GM23338 (cell line): ENCODE data around the gene UGT1A10. TPM values are rescaled to one million over a fixed set of nuclear protein-coding genes. Genes with fewer than 3 reads are reported as not detected.

Experiments
- ATAC-seq: fragments of 200-7000 bp; cut with Tn5 transposase; 3 replicates; pipeline ENCODE4 v1.9.1; 2020
- DNase-seq: peaks from one replicate; pipeline ENCODE4 v3.0.0-alpha.2; 2015; ENCODE audit warnings: low spot score
- H2AFZ ChIP-seq: fragments of 200-600 bp; sonication (generic); 2 replicates; pipeline ENCODE4 v1.8.0; 2016; ENCODE audit warnings: antibody characterized with exemption, mild to moderate bottlenecking, moderate library complexity
- H3F3A ChIP-seq: fragments of 200-600 bp; sonication (generic); replicated peaks from 2 replicates; pipeline ENCODE4 v1.8.0; 2017; ENCODE audit warnings: antibody characterized with exemption, mixed run types, low read depth
- H3K27ac ChIP-seq: fragments of 200-600 bp; sonication (generic); 2 replicates; pipeline ENCODE4 v1.6.1; 2016; ENCODE audit warnings: low read depth
- H3K27me3 ChIP-seq: fragments of 200-600 bp; sonication (generic); 2 replicates; pipeline ENCODE4 v1.8.0; 2016; ENCODE audit warnings: mild to moderate bottlenecking, mixed run types, moderate library complexity; ENCODE audit not compliant: insufficient read depth
- H3K36me3 ChIP-seq: fragments of 200-600 bp; sonication (generic); 2 replicates; pipeline ENCODE4 v1.8.0; 2016; ENCODE audit warnings: mild to moderate bottlenecking; ENCODE audit not compliant: insufficient read depth
- H3K4me1 ChIP-seq: fragments of 200-600 bp; sonication (generic); 2 replicates; pipeline ENCODE4 v1.8.0; 2016; ENCODE audit warnings: mild to moderate bottlenecking, moderate library complexity; ENCODE audit not compliant: insufficient read depth
- H3K4me2 ChIP-seq: fragments of 200-600 bp; sonication (generic); 2 replicates; pipeline ENCODE4 v1.7.1; 2017; ENCODE audit warnings: mixed run types
- H3K4me3 ChIP-seq: fragments of 200-600 bp; sonication (generic); 2 replicates; pipeline ENCODE4 v1.6.1; 2016; ENCODE audit warnings: mixed run types
- H3K79me2 ChIP-seq: fragments of 200-600 bp; sonication (generic); replicated peaks from 2 replicates; pipeline ENCODE4 v1.8.0; 2017; ENCODE audit warnings: mild to moderate bottlenecking; ENCODE audit not compliant: insufficient read depth
- H3K9me2 ChIP-seq: fragments of 200-600 bp; sonication (generic); 2 replicates; pipeline ENCODE4 v1.8.0; 2017; ENCODE audit not compliant: insufficient read depth
- H4K20me1 ChIP-seq: fragments of 200-600 bp; sonication (generic); replicated peaks from 2 replicates; pipeline ENCODE4 v1.8.0; 2017; ENCODE audit warnings: mild to moderate bottlenecking; ENCODE audit not compliant: insufficient read depth
- H3K27ac Mint-ChIP-seq: 2 replicates; pipeline ENCODE4 v1.8.0; 2020; ENCODE audit warnings: inconsistent platforms, mild to moderate bottlenecking, moderate library complexity, mixed read lengths
- H3K27me3 Mint-ChIP-seq: 3 replicates; pipeline ENCODE4 v1.8.0; 2022; ENCODE audit warnings: low read depth, mild to moderate bottlenecking, moderate library complexity, mixed read lengths, inconsistent platforms; ENCODE audit not compliant: insufficient read depth, poor library complexity
- H3K36me3 Mint-ChIP-seq: 3 replicates; pipeline ENCODE4 v1.8.0; 2021; ENCODE audit warnings: low read depth, mild to moderate bottlenecking, inconsistent platforms, moderate library complexity, mixed read lengths
- H3K4me1 Mint-ChIP-seq: 3 replicates; pipeline ENCODE4 v1.8.0; 2020; ENCODE audit warnings: mild to moderate bottlenecking, inconsistent platforms, mixed read lengths
- H3K4me3 Mint-ChIP-seq: 3 replicates; pipeline ENCODE4 v1.8.0; 2021; ENCODE audit warnings: moderate library complexity, mild to moderate bottlenecking, inconsistent platforms, mixed read lengths
- H3K9me3 Mint-ChIP-seq: 3 replicates; pipeline ENCODE4 v1.8.0; 2020; ENCODE audit warnings: moderate library complexity, mild to moderate bottlenecking, inconsistent platforms, mixed read lengths
- CREB1 ChIP-seq: fragments of 250-450 bp; sonication (Bioruptor Pico); IDR thresholded peaks from 2 replicates; pipeline ENCODE4 v1.5.0; 2020; ENCODE audit warnings: low read depth, mild to moderate bottlenecking, moderate library complexity
- CTCF ChIP-seq, 2 experiments: fragments of 200-600 bp in 1 of 2; sonication (generic) in 1 of 2; conservative IDR thresholded peaks; 2 replicates each; pipeline versions ENCODE4 v1.5.1 to v1.6.1; 2016 to 2017; ENCODE audit warnings: antibody characterized with exemption in 2 of 2, low read depth in 2 of 2, mild to moderate bottlenecking in 2 of 2, moderate library complexity in 1 of 2
- ETS1 ChIP-seq: IDR thresholded peaks from 2 replicates; pipeline ENCODE4 v1.6.1; 2016; ENCODE audit warnings: antibody characterized with exemption
- EZH2 ChIP-seq: fragments of 200-600 bp; sonication (generic); IDR thresholded peaks from one replicate; pipeline ENCODE4 v1.8.0; 2017; ENCODE audit warnings: antibody characterized with exemption, mild to moderate bottlenecking, low read depth; ENCODE audit not compliant: unreplicated experiment
- JUNB ChIP-seq: IDR thresholded peaks from one replicate; pipeline ENCODE4 v1.6.1; 2016; ENCODE audit warnings: antibody characterized with exemption; ENCODE audit not compliant: unreplicated experiment
- POLR2AphosphoS5 ChIP-seq: IDR thresholded peaks from 2 replicates; pipeline ENCODE4 v1.6.1; 2016; ENCODE audit warnings: antibody characterized with exemption, low read depth
- REST ChIP-seq: IDR thresholded peaks from one replicate; pipeline ENCODE4 v1.6.1; 2018; ENCODE audit warnings: antibody characterized with exemption; ENCODE audit not compliant: unreplicated experiment
- STAT1 ChIP-seq: IDR thresholded peaks from one replicate; pipeline ENCODE4 v1.6.1; 2016; ENCODE audit warnings: antibody characterized with exemption; ENCODE audit not compliant: unreplicated experiment
- ZNF114 ChIP-seq: fragments of 250-450 bp; sonication (Bioruptor Pico); IDR thresholded peaks from 2 replicates; pipeline ENCODE4 v1.5.0; 2020; ENCODE audit warnings: mild to moderate bottlenecking, moderate library complexity
- ZNF331 ChIP-seq: fragments of 250-450 bp; sonication (Bioruptor Pico); IDR thresholded peaks from 2 replicates; pipeline ENCODE4 v1.5.0; 2020; ENCODE audit warnings: low read depth, mild to moderate bottlenecking, moderate library complexity
- ZNF462 ChIP-seq: fragments of 250-450 bp; sonication (Bioruptor Pico); IDR thresholded peaks from 2 replicates; pipeline ENCODE4 v1.5.0; 2020; ENCODE audit warnings: mild to moderate bottlenecking, moderate library complexity
- polyA plus RNA-seq: library from polyadenylated mRNA; unstranded; fragments of >200 nt; fragmentation: Nextera tagmentation; extraction: Ambion mirVana; gene quantifications from 2 replicates; pipeline ENCODE4 v1.2.1, GENCODE V29; 2016
- total RNA-seq: library from RNA; depleted of rRNA; stranded (reverse); fragments of >200 nt; shearing (Covaris generic); gene quantifications from 2 replicates; pipeline ENCODE4 v1.2.3, GENCODE V29; 2014

UGT1A10 gene
- total and polyA plus RNA-seq, 2 experiments from 2014 or later, result not detected

GRCh38 chr2:233822101-233822771 lies 186.0 kb downstream of the UGT1A10 start:
- H3K27ac Mint-ChIP-seq, result no peak overlapping the region

More at GRCh38 chr2:233822101-233822771, 186.0 kb downstream of the UGT1A10 start:
- Histone ChIP-seq H3K27ac (no peak overlapping the region), H3K27me3 (no peaks in the 10 kb centered on the region), H4K20me1 (no peaks in the 10 kb centered on the region), H3K4me2 (no peak overlapping the region), H3K79me2 (no peaks in the 10 kb centered on the region), H3K4me3 (no peak overlapping the region), H3K36me3 (no peaks in the 10 kb centered on the region), H2AFZ (no peak overlapping the region), H3K9me2 (no peaks in the 10 kb centered on the region), H3K4me1 (no peaks in the 10 kb centered on the region), H3F3A (no peaks in the 10 kb centered on the region)
- peaks cover 3% of the 10 kb centered on the region; the same call in 2 of the 3 replicates for H3K4me1 Mint-ChIP-seq
- H3K4me3 Mint-ChIP-seq, result no peak overlapping the region
- H3K36me3 Mint-ChIP-seq, result no peaks in the 10 kb centered on the region
- peaks cover 13% of the 10 kb centered on the region for H3K27me3 Mint-ChIP-seq
- ATAC-seq (no peak), DNase-seq (no peak)
- peaks cover 3% of the 10 kb centered on the region; the same call in 1 of the 3 replicates for H3K9me3 Mint-ChIP-seq
- TF ChIP-seq ZNF331 (CRISPR knock-in tag) (no peak), ETS1 (no peak), CREB1 (CRISPR knock-in tag) (no peak), JUNB (no peak), STAT1 (no peak), ZNF462 (no peak), POLR2AphosphoS5 (no peak), ZNF114 (CRISPR knock-in tag) (no peak), EZH2 (no peak), CTCF (conservative IDR thresholded peaks at IDR 0.05; ENCODE audit: low read depth in 2 of 2) (no peak), REST (no peak)
